ENCODE data around the gene CLEC2D.

DNA sequence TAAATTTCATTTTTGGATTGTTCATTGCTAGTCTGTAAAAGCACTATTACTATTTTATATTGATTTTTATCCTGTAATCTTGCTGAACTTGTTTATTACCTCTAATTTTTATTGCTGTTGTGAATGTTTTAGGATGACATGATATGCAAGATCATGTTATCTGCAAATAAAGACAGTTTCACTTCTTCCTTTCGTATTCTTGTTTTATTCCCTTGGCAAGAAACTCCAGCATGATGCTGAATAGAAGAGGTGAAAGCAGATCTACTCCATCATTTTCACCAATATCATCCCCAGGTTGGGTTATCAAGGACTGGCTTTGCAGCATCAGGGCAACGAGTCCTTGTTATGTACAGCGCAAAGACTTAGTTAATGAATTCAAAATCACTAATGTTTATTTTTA, 66.1 kb downstream of the CLEC2D start:
- TF ChIP-seq, protein P1, sequence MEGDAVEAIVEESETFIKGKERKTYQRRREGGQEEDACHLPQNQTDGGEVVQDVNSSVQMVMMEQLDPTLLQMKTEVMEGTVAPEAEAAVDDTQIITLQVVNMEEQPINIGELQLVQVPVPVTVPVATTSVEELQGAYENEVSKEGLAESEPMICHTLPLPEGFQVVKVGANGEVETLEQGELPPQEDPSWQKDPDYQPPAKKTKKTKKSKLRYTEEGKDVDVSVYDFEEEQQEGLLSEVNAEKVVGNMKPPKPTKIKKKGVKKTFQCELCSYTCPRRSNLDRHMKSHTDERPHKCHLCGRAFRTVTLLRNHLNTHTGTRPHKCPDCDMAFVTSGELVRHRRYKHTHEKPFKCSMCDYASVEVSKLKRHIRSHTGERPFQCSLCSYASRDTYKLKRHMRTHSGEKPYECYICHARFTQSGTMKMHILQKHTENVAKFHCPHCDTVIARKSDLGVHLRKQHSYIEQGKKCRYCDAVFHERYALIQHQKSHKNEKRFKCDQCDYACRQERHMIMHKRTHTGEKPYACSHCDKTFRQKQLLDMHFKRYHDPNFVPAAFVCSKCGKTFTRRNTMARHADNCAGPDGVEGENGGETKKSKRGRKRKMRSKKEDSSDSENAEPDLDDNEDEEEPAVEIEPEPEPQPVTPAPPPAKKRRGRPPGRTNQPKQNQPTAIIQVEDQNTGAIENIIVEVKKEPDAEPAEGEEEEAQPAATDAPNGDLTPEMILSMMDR (IDR thresholded peaks at IDR 0.05 in 8 of 11, conservative IDR thresholded peaks at IDR 0.05 in 3 of 11): no peak
- TF ChIP-seq POLR2A (IDR thresholded peaks at IDR 0.05): no peak
- no peak for TF ChIP-seq POLR2AphosphoS5 (IDR thresholded peaks at IDR 0.05)

All from spleen (tissue), 7 donors.